Caco-2 (cell line): ENCODE data around the gene FCN1. TPM values are rescaled to one million over a fixed set of nuclear protein-coding genes. Genes with fewer than 3 reads are reported as not detected.

ENCODE experiments used
- BruUV-seq: library from RNA; stranded (reverse); fragments of 400-500 nt; replicated peaks from 2 replicates; lab custom pipeline; 2021; lab: Mats Ljungman, UMichigan
- CTCF ChIA-PET: fragments of 300-600 bp; sonication (Branson Sonifier 250); formaldehyde crosslinking; loops from one replicate; lab custom pipeline; 2022; ENCODE audit warnings: antibody characterized with exemption; lab: Charles Lee
- POLR2A ChIA-PET: fragments of 300-600 bp; sonication (Branson Sonifier 250); formaldehyde crosslinking; loops from one replicate; lab custom pipeline; 2022; ENCODE audit warnings: antibody characterized with exemption; lab: Charles Lee
- DNase-seq, 2 experiments: peaks; one replicate each; pipeline versions ENCODE4 v3.0.0 to v3.0.0-alpha.2; 2020 to 2022
- H3K27me3 ChIP-seq: replicated peaks from 2 replicates; pipeline ENCODE4 v1.6.0; 2011; ENCODE audit warnings: low read length; ENCODE audit not compliant: control insufficient read depth, insufficient read depth
- H3K36me3 ChIP-seq: 2 replicates; pipeline ENCODE4 v1.5.1; 2011; ENCODE audit warnings: low read length; ENCODE audit not compliant: control insufficient read depth, insufficient read depth
- H3K4me1 ChIP-seq: fragments of 250-450 bp; sonication (Bioruptor Pico); 2 replicates; pipeline ENCODE4 v1.5.1; 2020; ENCODE audit warnings: mild to moderate bottlenecking
- H3K4me3 ChIP-seq: 2 replicates; pipeline ENCODE4 v1.5.1; 2011; ENCODE audit warnings: low read depth, mild to moderate bottlenecking, control low read depth, low read length
- H3K9me3 ChIP-seq: fragments of 250-450 bp; sonication (Bioruptor Pico); 2 replicates; pipeline ENCODE4 v1.5.1; 2020; ENCODE audit warnings: mild to moderate bottlenecking, moderate library complexity
- H3K27ac Mint-ChIP-seq: one replicate; pipeline ENCODE4 v1.8.0; 2022; ENCODE audit warnings: mixed read lengths; ENCODE audit not compliant: unreplicated experiment
- H3K27me3 Mint-ChIP-seq: one replicate; pipeline ENCODE4 v1.8.0; 2022; ENCODE audit warnings: mixed read lengths; ENCODE audit not compliant: insufficient read depth, unreplicated experiment
- H3K36me3 Mint-ChIP-seq: one replicate; pipeline ENCODE4 v1.8.0; 2022; ENCODE audit warnings: mild to moderate bottlenecking, mixed read lengths; ENCODE audit not compliant: insufficient read depth, unreplicated experiment
- H3K4me1 Mint-ChIP-seq: one replicate; pipeline ENCODE4 v1.8.0; 2022; ENCODE audit warnings: low read depth, mixed read lengths; ENCODE audit not compliant: unreplicated experiment
- H3K4me3 Mint-ChIP-seq: one replicate; pipeline ENCODE4 v1.8.0; 2022; ENCODE audit warnings: mild to moderate bottlenecking, moderate library complexity, mixed read lengths; ENCODE audit not compliant: unreplicated experiment
- H3K9me3 Mint-ChIP-seq: one replicate; pipeline ENCODE4 v1.8.0; 2022; ENCODE audit warnings: mixed read lengths; ENCODE audit not compliant: unreplicated experiment
- intact Hi-C: fragments of 100-400 bp; cut with micrococcal nuclease; formaldehyde crosslinking; loops from one replicate; pipeline ENCODE4 v1.10.0; 2022; ENCODE audit not compliant: unreplicated experiment
- total RNA-seq: library from RNA; stranded (reverse); gene quantifications from 2 replicates; pipeline ENCODE4 v1.2.3, GENCODE V29; 2022
- TF ChIP-seq, protein P1 (sequence below), 2 experiments: fragments of 200-600 bp in 1 of 2; IDR thresholded peaks; 1 replicate in 1 of 2; 2 replicates in 1 of 2; pipeline versions ENCODE4 v1.5.1 to v1.8.0; 2011 to 2022; ENCODE audit warnings: antibody characterized with exemption in 1 of 2, control low read depth in 1 of 2, inconsistent platforms in 1 of 2, low read depth in 1 of 2, low read length in 1 of 2, mild to moderate bottlenecking in 1 of 2, moderate library complexity in 1 of 2; ENCODE audit not compliant: insufficient read depth in 1 of 2, severe bottlenecking in 1 of 2, unreplicated experiment in 1 of 2

FCN1 gene
- total RNA-seq, 1 experiment from 2014 or later: not detected

DNA sequence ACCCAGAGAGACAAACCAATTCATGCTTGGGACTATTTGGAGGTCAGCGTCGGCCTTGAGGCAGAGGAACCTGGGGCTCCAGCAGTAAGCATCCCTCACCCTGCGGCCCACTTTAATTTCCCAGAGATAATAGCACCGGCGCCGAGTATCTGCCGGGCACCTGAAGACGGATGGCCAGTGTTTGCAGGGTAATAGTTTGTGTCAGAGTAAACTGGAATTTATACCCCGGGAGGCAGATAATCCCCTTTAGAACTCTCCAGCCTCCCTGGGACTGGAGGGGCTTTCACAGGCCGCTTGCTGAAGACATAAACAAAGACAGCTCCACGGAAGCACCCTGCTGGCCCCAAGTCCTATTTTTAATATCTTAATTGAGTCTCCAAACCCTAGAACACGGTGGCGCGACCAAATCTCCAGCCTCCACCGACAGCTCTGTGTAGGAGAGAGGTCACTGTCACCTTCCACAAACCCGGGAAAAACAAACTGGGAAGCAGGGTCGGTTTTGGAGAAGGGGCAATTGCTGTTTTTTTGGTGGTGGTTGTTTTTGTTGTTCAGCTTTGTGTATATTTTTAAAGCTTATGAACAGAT lies 17.4 kb upstream of the FCN1 start:
- Mint-ChIP-seq H3K27me3 (peaks cover 18% of the 10 kb centered on the region), H3K4me3 (no peak overlapping the region), H3K4me1 (no peaks in the 10 kb centered on the region), H3K27ac (no peak overlapping the region), H3K9me3 (no peaks in the 10 kb centered on the region), H3K36me3 (no peaks in the 10 kb centered on the region)
- no peaks in the 10 kb centered on the region for H3K27me3 ChIP-seq
- no peaks in the 10 kb centered on the region for H3K36me3 ChIP-seq
- H3K9me3 ChIP-seq: no peaks in the 10 kb centered on the region
- DNase-seq: no peak
- BruUV-seq: no TSS peak
- ChIA-PET CTCF (no interaction called here), POLR2A (no interaction called here)
- H3K4me1 ChIP-seq: no peaks in the 10 kb centered on the region
- H3K4me3 ChIP-seq: no peak overlapping the region
- intact Hi-C loops: no loop called here
- TF ChIP-seq, protein P1, sequence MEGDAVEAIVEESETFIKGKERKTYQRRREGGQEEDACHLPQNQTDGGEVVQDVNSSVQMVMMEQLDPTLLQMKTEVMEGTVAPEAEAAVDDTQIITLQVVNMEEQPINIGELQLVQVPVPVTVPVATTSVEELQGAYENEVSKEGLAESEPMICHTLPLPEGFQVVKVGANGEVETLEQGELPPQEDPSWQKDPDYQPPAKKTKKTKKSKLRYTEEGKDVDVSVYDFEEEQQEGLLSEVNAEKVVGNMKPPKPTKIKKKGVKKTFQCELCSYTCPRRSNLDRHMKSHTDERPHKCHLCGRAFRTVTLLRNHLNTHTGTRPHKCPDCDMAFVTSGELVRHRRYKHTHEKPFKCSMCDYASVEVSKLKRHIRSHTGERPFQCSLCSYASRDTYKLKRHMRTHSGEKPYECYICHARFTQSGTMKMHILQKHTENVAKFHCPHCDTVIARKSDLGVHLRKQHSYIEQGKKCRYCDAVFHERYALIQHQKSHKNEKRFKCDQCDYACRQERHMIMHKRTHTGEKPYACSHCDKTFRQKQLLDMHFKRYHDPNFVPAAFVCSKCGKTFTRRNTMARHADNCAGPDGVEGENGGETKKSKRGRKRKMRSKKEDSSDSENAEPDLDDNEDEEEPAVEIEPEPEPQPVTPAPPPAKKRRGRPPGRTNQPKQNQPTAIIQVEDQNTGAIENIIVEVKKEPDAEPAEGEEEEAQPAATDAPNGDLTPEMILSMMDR (IDR thresholded peaks at IDR 0.05; ENCODE audit: insufficient read depth in 1 of 2, low read depth in 1 of 2, low read length in 1 of 2, severe bottlenecking in 1 of 2, unreplicated experiment in 1 of 2): no peak

DNA sequence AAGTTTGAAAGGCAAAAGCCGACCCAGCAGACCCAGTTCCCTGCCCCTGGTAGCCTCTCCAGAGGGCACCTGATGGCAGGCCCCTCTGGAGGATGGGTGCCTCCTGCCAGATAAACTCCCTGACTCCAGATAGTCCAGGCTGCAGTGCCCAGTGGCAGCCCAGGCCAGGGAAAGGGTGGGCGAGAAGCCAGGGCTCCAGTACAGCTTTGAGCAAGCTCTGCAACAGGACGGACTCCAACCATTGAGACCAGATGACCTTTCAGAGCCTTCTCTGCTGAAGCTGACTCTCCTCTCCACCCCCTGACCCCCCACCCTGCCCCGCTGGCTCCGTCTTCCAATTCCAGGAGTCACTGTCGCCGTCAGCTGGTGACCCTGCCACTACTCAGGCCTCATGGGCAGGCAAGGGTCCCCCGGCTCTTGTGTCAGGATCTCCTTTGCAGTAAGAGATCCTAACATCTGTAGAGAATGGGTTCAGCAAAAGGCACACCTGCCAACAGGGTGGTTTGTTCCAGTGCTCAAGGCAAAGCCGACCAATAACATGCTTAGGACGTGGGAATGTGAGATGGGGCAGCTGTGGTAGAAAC lies 15.5 kb upstream of the FCN1 start:
- no TSS peak for BruUV-seq
- Mint-ChIP-seq H3K36me3 (no peaks in the 10 kb centered on the region), H3K4me1 (no peaks in the 10 kb centered on the region), H3K27ac (no peak overlapping the region), H3K27me3 (peaks cover 18% of the 10 kb centered on the region), H3K4me3 (no peak overlapping the region), H3K9me3 (no peaks in the 10 kb centered on the region)
- H3K4me3 ChIP-seq: no peak overlapping the region
- ChIA-PET POLR2A (no interaction called here), CTCF (no interaction called here)
- H3K9me3 ChIP-seq: no peaks in the 10 kb centered on the region
- TF ChIP-seq, protein P1 (IDR thresholded peaks at IDR 0.05; ENCODE audit: insufficient read depth in 1 of 2, low read depth in 1 of 2, low read length in 1 of 2, severe bottlenecking in 1 of 2, unreplicated experiment in 1 of 2): no peak
- no peak for DNase-seq
- intact Hi-C loops: no loop called here
- no peaks in the 10 kb centered on the region for H3K4me1 ChIP-seq
- no peaks in the 10 kb centered on the region for H3K27me3 ChIP-seq
- H3K36me3 ChIP-seq: no peaks in the 10 kb centered on the region

DNA sequence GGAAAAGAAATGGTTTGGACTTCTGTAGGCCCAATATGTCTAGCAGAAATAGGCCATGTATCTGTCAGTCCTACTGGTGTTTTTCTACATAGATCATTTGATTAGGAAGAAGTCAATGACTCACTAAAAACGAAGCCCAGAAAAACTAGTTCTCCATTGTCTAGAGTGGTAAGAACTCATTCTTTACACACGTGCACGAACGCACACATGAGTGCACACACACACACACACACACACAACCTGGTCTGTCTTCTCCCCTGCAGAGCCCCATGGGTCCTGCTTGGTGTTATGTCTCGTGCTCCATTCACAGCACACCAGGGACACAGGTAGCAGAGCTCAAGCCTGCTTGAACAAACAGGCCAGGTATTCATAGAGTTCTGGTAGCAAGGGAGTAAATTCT lies 14.9 kb upstream of the FCN1 start:
- Histone ChIP-seq H3K4me3 (no peak overlapping the region), H3K36me3 (no peaks in the 10 kb centered on the region), H3K27me3 (no peaks in the 10 kb centered on the region), H3K4me1 (no peaks in the 10 kb centered on the region), H3K9me3 (no peaks in the 10 kb centered on the region)
- intact Hi-C loops: no loop called here
- no TSS peak for BruUV-seq
- Mint-ChIP-seq H3K27ac (no peak overlapping the region), H3K9me3 (no peaks in the 10 kb centered on the region), H3K27me3 (peaks cover 18% of the 10 kb centered on the region), H3K4me3 (no peak overlapping the region), H3K4me1 (no peaks in the 10 kb centered on the region), H3K36me3 (no peaks in the 10 kb centered on the region)
- ChIA-PET POLR2A (no interaction called here), CTCF (no interaction called here)
- no peak for DNase-seq
- TF ChIP-seq, protein P1 (IDR thresholded peaks at IDR 0.05; ENCODE audit: insufficient read depth in 1 of 2, low read depth in 1 of 2, low read length in 1 of 2, severe bottlenecking in 1 of 2, unreplicated experiment in 1 of 2): no peak
